Measurements from ENCODE around the gene NR6A1. TPM values are rescaled to one million over a fixed set of nuclear protein-coding genes. Genes with fewer than 3 reads are reported as not detected.

The NR6A1 gene
- total RNA-seq, 1 experiment from 2014 or later, result 99.3 TPM

DNA sequence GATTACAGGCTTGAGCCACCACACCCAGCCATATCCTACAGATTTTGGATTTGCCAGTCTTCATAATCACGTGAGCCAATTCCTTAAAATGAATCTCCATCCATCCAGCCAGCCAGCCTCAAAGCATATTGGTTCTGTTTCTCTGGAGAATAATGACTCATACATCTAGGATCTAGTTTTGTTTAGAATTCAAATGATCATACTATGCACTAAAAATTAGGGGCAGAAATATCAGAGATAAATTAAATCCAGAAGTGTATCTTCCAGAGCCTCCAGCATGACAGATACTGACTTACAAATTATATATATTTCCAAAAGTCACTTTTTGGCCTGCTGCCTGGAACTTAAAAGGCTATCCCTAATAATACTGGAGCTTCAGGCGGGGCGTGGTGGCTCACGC lies 144.8 kb downstream of the NR6A1 start:
- no peaks in the 10 kb centered on the region; a peak in 2 of 7 replicates for H3K36me3 Mint-ChIP-seq (ENCODE audit: insufficient read depth in 1 of 3, low read depth in 3 of 3)
- no peak overlapping the region for H2BK20ac ChIP-seq (ENCODE audit: low read depth, low read length, poor library complexity, severe bottlenecking)
- no peak overlapping the region for H4K8ac ChIP-seq (replicated peaks; ENCODE audit: insufficient read length, low read depth, low read length)
- H3K9me3 ChIP-seq (ENCODE audit: control insufficient read depth, low read depth, low read length), result no peaks in the 10 kb centered on the region
- H3K23ac ChIP-seq (ENCODE audit: insufficient read length, low read depth, low read length), result no peak overlapping the region
- no peak overlapping the region for H3K4me3 Mint-ChIP-seq
- H2BK5ac ChIP-seq (ENCODE audit: insufficient read length, low read length), result no peak overlapping the region
- no peak for DNase-seq
- no peaks in the 10 kb centered on the region; the same call in 1 of the 2 replicates for H3K4me1 ChIP-seq (ENCODE audit: insufficient read depth, low read length)
- H3K18ac ChIP-seq (ENCODE audit: insufficient read length, low read depth, low read length), result no peak overlapping the region
- no peak overlapping the region for H4K5ac ChIP-seq (ENCODE audit: insufficient read length, low read depth, low read length)
- no peaks in the 10 kb centered on the region for H3K9me3 Mint-ChIP-seq
- no peaks in the 10 kb centered on the region for H3K79me2 ChIP-seq (ENCODE audit: insufficient read depth, low read length)
- peaks cover 13 to 22% of the 10 kb centered on the region in 2 experiments for H3K4me1 Mint-ChIP-seq
- no peaks in the 10 kb centered on the region for H3K79me1 ChIP-seq (ENCODE audit: insufficient read depth, low read depth, low read length, poor library complexity, severe bottlenecking)
- WGBS (ENCODE audit: extremely low coverage, insufficient read length, low lambda C conversion rate), result no CpG with 5 or more reads among the region's 4 CpGs
- H3K4me2 ChIP-seq (ENCODE audit: insufficient read depth, insufficient read length, low read length), result no peak overlapping the region
- H3K56ac ChIP-seq (ENCODE audit: insufficient read length, low read depth, low read length), result no peak overlapping the region
- no peak overlapping the region for H2BK12ac ChIP-seq (ENCODE audit: insufficient read length, low read depth, low read length)
- H2AFZ ChIP-seq (ENCODE audit: low read length), result no peak overlapping the region
- no peak overlapping the region for H3T11ph ChIP-seq (ENCODE audit: low read length)
- H4K91ac ChIP-seq (ENCODE audit: insufficient read length, low read depth, low read length), result no peak overlapping the region
- TF ChIP-seq, protein P1, sequence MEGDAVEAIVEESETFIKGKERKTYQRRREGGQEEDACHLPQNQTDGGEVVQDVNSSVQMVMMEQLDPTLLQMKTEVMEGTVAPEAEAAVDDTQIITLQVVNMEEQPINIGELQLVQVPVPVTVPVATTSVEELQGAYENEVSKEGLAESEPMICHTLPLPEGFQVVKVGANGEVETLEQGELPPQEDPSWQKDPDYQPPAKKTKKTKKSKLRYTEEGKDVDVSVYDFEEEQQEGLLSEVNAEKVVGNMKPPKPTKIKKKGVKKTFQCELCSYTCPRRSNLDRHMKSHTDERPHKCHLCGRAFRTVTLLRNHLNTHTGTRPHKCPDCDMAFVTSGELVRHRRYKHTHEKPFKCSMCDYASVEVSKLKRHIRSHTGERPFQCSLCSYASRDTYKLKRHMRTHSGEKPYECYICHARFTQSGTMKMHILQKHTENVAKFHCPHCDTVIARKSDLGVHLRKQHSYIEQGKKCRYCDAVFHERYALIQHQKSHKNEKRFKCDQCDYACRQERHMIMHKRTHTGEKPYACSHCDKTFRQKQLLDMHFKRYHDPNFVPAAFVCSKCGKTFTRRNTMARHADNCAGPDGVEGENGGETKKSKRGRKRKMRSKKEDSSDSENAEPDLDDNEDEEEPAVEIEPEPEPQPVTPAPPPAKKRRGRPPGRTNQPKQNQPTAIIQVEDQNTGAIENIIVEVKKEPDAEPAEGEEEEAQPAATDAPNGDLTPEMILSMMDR (conservative IDR thresholded peaks at IDR 0.05), result no peak
- H3K9ac ChIP-seq (ENCODE audit: extremely low read depth, insufficient read length, low read length), result no peak overlapping the region
- H4K20me1 ChIP-seq (ENCODE audit: control insufficient read depth, insufficient read depth, insufficient read length), result no peaks in the 10 kb centered on the region
- no peak overlapping the region for H2BK15ac ChIP-seq (ENCODE audit: low read depth, low read length)
- no peak overlapping the region for H3K4ac ChIP-seq (ENCODE audit: low read depth, low read length)
- H2BK120ac ChIP-seq (ENCODE audit: low read depth, low read length, poor library complexity, severe bottlenecking), result no peak overlapping the region
- H3K23me2 ChIP-seq (ENCODE audit: insufficient read length, low read depth, low read length, poor library complexity, severe bottlenecking), result no peaks in the 10 kb centered on the region
- H3K27ac Mint-ChIP-seq, result no peak overlapping the region; a peak in 2 of 7 replicates
- H2AK5ac ChIP-seq (ENCODE audit: insufficient read length, low read length), result no peak overlapping the region
- no peak overlapping the region for H3K14ac ChIP-seq (ENCODE audit: insufficient read depth, low read length)
- H3K27me3 ChIP-seq (ENCODE audit: insufficient read depth, low read length), result no peaks in the 10 kb centered on the region
- no peak overlapping the region for H3K27ac ChIP-seq (ENCODE audit: insufficient read length, low read depth, low read length)
- H3K27me3 Mint-ChIP-seq (ENCODE audit: low read depth), result no peaks in the 10 kb centered on the region

Data from H9 (cell line).